KMS-11 (cell line): ENCODE measurements around the gene CPE.

Experiments used
- H2AFZ ChIP-seq: fragments of 200-600 bp; sonication (generic); 2 replicates; pipeline ENCODE4 v1.6.1; 2016; ENCODE audit warnings: antibody characterized with exemption, mixed run types, low read depth
- H3K27ac ChIP-seq: fragments of 200-600 bp; sonication (generic); 2 replicates; pipeline ENCODE4 v1.6.1; 2016; ENCODE audit warnings: mild to moderate bottlenecking, mixed run types
- H3K27me3 ChIP-seq: fragments of 200-600 bp; sonication (generic); 2 replicates; pipeline ENCODE4 v1.6.1; 2017; ENCODE audit warnings: mild to moderate bottlenecking, low read depth, mixed run types, moderate library complexity; ENCODE audit not compliant: insufficient read depth
- H3K36me3 ChIP-seq: fragments of 200-600 bp; sonication (generic); 2 replicates; pipeline ENCODE4 v1.6.1; 2017; ENCODE audit warnings: mild to moderate bottlenecking, mixed run types; ENCODE audit not compliant: insufficient read depth
- H3K4me1 ChIP-seq: fragments of 200-600 bp; sonication (generic); 2 replicates; pipeline ENCODE4 v1.6.1; 2016; ENCODE audit warnings: mild to moderate bottlenecking, low read depth, mixed run types; ENCODE audit not compliant: poor library complexity, severe bottlenecking
- H3K4me2 ChIP-seq: fragments of 200-600 bp; sonication (generic); 2 replicates; pipeline ENCODE4 v1.7.0; 2016; ENCODE audit warnings: mild to moderate bottlenecking, mixed run types
- H3K4me3 ChIP-seq: fragments of 200-600 bp; sonication (generic); IDR thresholded peaks from 2 replicates; pipeline ENCODE4 v1.6.1; 2017; ENCODE audit warnings: low read depth, low read length, mixed read lengths; ENCODE audit not compliant: insufficient read depth
- H3K79me2 ChIP-seq: fragments of 200-600 bp; sonication (generic); 2 replicates; pipeline ENCODE4 v1.6.1; 2016; ENCODE audit warnings: low read depth, mixed run types; ENCODE audit not compliant: insufficient read depth
- H3K9ac ChIP-seq: fragments of 200-600 bp; sonication (generic); 2 replicates; pipeline ENCODE4 v1.6.1; 2016; ENCODE audit warnings: mild to moderate bottlenecking, mixed run types
- H4K20me1 ChIP-seq: fragments of 200-600 bp; sonication (generic); 2 replicates; pipeline ENCODE4 v1.6.1; 2016; ENCODE audit warnings: mild to moderate bottlenecking, mixed run types; ENCODE audit not compliant: insufficient read depth
- TF ChIP-seq, protein P1 (sequence below): fragments of 200-600 bp; sonication (generic); conservative IDR thresholded peaks from 2 replicates; pipeline ENCODE4 v1.6.1; 2017; ENCODE audit warnings: low read depth, mild to moderate bottlenecking, antibody characterized with exemption, low read length, moderate library complexity, mixed read lengths

The CPE gene

DNA sequence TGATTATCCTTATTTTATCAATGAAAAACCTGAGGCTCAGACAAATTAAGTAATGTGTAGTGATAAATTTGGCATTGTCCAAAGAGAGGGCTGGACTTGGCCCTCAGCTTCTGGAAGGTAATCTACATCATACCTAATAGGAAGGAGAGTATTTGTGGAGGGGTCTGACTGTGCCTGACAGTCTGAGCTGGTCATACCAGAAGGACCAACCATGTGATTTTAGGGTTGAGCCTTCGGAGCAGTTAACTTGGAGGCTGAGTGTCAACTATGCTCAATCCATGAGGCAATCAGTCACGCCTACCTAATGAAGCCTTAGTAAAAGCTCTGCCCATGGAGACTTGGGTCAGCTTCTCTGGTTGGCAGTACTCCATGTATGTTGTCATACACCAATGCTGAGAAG is 136.4 kb downstream of the CPE start:
- Histone ChIP-seq H3K27ac (no peak overlapping the region), H3K27me3 (no peaks in the 10 kb centered on the region), H3K4me2 (no peak overlapping the region), H4K20me1 (no peaks in the 10 kb centered on the region), H3K4me1 (no peaks in the 10 kb centered on the region), H3K79me2 (no peaks in the 10 kb centered on the region), H3K36me3 (no peaks in the 10 kb centered on the region), H2AFZ (no peak overlapping the region), H3K9ac (no peak overlapping the region), H3K4me3 (no peak overlapping the region)
- TF ChIP-seq, protein P1, sequence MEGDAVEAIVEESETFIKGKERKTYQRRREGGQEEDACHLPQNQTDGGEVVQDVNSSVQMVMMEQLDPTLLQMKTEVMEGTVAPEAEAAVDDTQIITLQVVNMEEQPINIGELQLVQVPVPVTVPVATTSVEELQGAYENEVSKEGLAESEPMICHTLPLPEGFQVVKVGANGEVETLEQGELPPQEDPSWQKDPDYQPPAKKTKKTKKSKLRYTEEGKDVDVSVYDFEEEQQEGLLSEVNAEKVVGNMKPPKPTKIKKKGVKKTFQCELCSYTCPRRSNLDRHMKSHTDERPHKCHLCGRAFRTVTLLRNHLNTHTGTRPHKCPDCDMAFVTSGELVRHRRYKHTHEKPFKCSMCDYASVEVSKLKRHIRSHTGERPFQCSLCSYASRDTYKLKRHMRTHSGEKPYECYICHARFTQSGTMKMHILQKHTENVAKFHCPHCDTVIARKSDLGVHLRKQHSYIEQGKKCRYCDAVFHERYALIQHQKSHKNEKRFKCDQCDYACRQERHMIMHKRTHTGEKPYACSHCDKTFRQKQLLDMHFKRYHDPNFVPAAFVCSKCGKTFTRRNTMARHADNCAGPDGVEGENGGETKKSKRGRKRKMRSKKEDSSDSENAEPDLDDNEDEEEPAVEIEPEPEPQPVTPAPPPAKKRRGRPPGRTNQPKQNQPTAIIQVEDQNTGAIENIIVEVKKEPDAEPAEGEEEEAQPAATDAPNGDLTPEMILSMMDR, result no peak

DNA sequence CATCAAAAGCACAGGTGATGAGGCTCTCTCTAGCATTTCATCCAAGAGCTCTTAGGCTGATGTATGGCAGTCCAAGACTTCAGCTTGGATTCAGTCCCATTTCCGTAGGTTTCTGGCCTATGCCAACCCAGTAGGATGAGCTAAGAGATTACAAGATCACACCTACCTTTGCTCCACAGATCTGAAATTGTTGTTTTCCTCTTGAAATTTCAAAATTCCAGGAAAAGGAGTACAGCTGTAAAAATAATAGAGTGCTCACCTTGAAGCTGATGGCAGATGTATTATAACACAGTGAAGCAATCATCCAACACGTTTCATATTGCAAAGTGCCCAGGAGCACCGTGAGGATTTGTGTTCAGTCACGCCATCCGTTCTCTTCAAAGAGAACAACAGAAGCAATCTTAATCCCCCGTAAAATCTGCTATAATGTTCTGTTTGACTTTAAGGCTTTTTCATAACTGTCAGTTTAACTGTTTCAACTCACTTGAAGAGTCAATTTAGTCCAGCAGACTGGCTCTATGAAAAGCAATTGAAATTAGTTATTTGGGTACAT is 137.5 kb downstream of the CPE start:
- Histone ChIP-seq H2AFZ (no peak overlapping the region), H3K4me2 (no peak overlapping the region), H3K27ac (no peak overlapping the region), H3K4me1 (no peaks in the 10 kb centered on the region), H3K9ac (no peak overlapping the region), H4K20me1 (no peaks in the 10 kb centered on the region), H3K27me3 (no peaks in the 10 kb centered on the region), H3K79me2 (no peaks in the 10 kb centered on the region), H3K4me3 (no peak overlapping the region), H3K36me3 (no peaks in the 10 kb centered on the region)
- TF ChIP-seq, protein P1, result no peak

DNA sequence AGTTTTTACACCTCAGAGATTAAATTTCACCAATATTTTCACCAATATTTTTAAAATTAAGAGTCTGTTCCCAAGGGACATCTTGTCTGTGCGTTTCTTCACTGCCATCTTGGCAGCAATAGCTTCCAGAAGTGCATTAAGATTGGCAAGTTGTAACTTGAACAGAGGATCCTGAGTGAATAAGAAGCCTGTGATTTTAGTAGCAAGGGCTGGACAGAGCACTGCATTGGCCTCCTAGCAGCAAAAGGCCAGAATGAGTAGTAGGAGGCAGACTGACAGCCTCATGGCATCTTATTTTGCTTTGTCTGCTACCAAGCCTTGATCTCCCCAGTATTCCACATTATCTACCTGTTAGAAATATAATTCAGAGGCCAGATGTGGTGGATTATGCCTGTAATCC is 138.4 kb downstream of the CPE start:
- no peak overlapping the region for H2AFZ ChIP-seq

DNA sequence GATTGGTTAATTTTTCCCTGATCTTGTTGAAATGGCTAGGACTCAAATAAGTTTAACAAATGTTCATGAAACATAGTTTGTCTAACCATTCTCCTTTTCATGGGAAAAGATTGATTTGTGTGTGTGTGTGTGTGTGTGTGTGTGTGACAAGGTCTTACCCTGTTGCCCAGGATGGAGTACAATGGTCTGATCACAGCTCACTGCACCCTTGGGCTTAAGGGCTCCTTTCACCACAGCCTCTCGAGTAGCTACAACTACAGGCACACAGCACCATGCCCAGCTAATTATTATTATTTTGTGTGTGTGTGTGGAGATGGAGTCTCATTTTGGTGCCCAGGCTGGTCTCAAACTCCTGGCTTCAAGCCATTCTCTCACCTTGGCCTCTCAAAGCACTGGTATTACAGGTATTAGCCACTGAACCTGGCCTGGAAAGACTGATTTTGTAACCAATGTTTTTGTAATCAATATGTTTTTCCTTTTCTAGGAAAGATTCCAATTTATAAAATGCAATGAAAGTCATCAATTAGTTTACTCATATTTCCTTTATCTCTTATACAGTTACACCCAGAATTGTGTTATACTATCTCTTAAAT is 139.3 kb downstream of the CPE start:
- no peaks in the 10 kb centered on the region for H3K4me1 ChIP-seq
- no peak overlapping the region for H3K4me3 ChIP-seq
- TF ChIP-seq, protein P1, result no peak
- no peaks in the 10 kb centered on the region for H3K79me2 ChIP-seq
- no peak overlapping the region for H3K4me2 ChIP-seq
- H3K27me3 ChIP-seq, result no peaks in the 10 kb centered on the region
- no peaks in the 10 kb centered on the region for H4K20me1 ChIP-seq
- H3K27ac ChIP-seq, result no peak overlapping the region
- no peak overlapping the region for H2AFZ ChIP-seq
- no peak overlapping the region for H3K9ac ChIP-seq
- no peaks in the 10 kb centered on the region for H3K36me3 ChIP-seq

More for the DNA sequence above, 138.4 kb downstream of the CPE start:
- Histone ChIP-seq H3K4me3 (no peak overlapping the region), H3K79me2 (no peaks in the 10 kb centered on the region), H3K27me3 (no peaks in the 10 kb centered on the region), H4K20me1 (no peaks in the 10 kb centered on the region), H3K27ac (no peak overlapping the region), H3K9ac (no peak overlapping the region), H3K4me1 (no peaks in the 10 kb centered on the region), H3K4me2 (no peak overlapping the region), H3K36me3 (no peaks in the 10 kb centered on the region)
- TF ChIP-seq, protein P1, result no peak
